Amniotic epithelial cell (primary cell): ENCODE results near the gene NAE1.

ENCODE experiments used
- DNase-seq: peaks from one replicate; pipeline ENCODE4 v3.0.0-alpha.2; 2010; ENCODE audit warnings: low read depth

Gene NAE1

GRCh38 chr16:66850115-66850815 is 19.5 kb upstream of the NAE1 start:
- DNase-seq, result no peak

- DNase-seq, result no peak
These were observed 18.8 kb upstream of the NAE1 start for GRCh38 chr16:66849549-66849948.

GRCh38 chr16:66849021-66849420 is 18.2 kb upstream of the NAE1 start:
- DNase-seq, result no peak

- DNase-seq, result no peak
These were observed 17.4 kb upstream of the NAE1 start for GRCh38 chr16:66848172-66848571.

GRCh38 chr16:66847533-66848067 is 16.8 kb upstream of the NAE1 start:
- DNase-seq, result no peak

- no peak for DNase-seq
These were observed 16.1 kb upstream of the NAE1 start for GRCh38 chr16:66846831-66847230.

GRCh38 chr16:66846266-66846665 is 15.5 kb upstream of the NAE1 start:
- DNase-seq, result no peak

- no peak for DNase-seq
These were observed 15.0 kb upstream of the NAE1 start for GRCh38 chr16:66845791-66846221.

- DNase-seq, result no peak
These were observed 14.3 kb upstream of the NAE1 start for GRCh38 chr16:66845080-66845410.

GRCh38 chr16:66844342-66845079 is 13.7 kb upstream of the NAE1 start, which contains the start of gene CA7:
Gene CA7, plus strand, starts transcription at chr16:66844414. Its CDS starts 74 bp downstream, at chr16:66844488.
- no peak for DNase-seq

GRCh38 chr16:66844009-66844341 is 13.2 kb upstream of the NAE1 start:
- no peak for DNase-seq

- no peak for DNase-seq
These were observed 12.4 kb upstream of the NAE1 start for GRCh38 chr16:66843191-66843590.

GRCh38 chr16:66842765-66843164 is 12.0 kb upstream of the NAE1 start:
- DNase-seq, result no peak

- no peak for DNase-seq
These were observed 10.6 kb upstream of the NAE1 start for GRCh38 chr16:66841366-66841765.

- DNase-seq, result no peak
These were observed 10.1 kb upstream of the NAE1 start for GRCh38 chr16:66840883-66841282.

- DNase-seq, result no peak
These were observed 4.0 kb upstream of the NAE1 start for GRCh38 chr16:66834746-66835145.

- DNase-seq, result peak; percentile 39
These were observed 2.0 kb upstream of the NAE1 start for GRCh38 chr16:66832661-66833305.

- no peak for DNase-seq
These were observed 1.4 kb upstream of the NAE1 start for GRCh38 chr16:66832190-66832589.

GRCh38 chr16:66824006-66824405 is 6.8 kb downstream of the NAE1 start:
- DNase-seq, result peak; percentile 37

GRCh38 chr16:66814734-66815133 is 16.0 kb downstream of the NAE1 start:
- no peak for DNase-seq

GRCh38 chr16:66811043-66811442 is 19.7 kb downstream of the NAE1 start:
- DNase-seq, result no peak

GRCh38 chr16:66810391-66810790 is 20.4 kb downstream of the NAE1 start:
- no peak for DNase-seq

- DNase-seq, result no peak
These were observed 21.0 kb downstream of the NAE1 start for GRCh38 chr16:66809765-66810164.
